AG09319 (cell line): ENCODE data around the gene BABAM1.
A peak's percentile ranks its signal among the peaks of the same experiment; 100 is the strongest.

ENCODE experiments used
- DNase-seq: peaks from one replicate; pipeline ENCODE4 v3.0.0-alpha.2; 2010; ENCODE audit warnings: low read depth; ENCODE audit errors: extremely low read depth
- CTCF ChIP-seq: IDR thresholded peaks from 2 replicates; pipeline ENCODE4 v1.5.1; 2011; ENCODE audit warnings: low read depth, mild to moderate bottlenecking, inconsistent platforms, low read length, moderate library complexity

Gene BABAM1

GRCh38 chr19:17305517-17306284 lies 38.5 kb downstream of the BABAM1 start, which contains the start of gene MRPL34:
TSS of gene MRPL34 (plus strand) at chr19:17305872. CDS start at chr19:17305893, 21 bp downstream.
- DNase-seq = peak; percentile 98
- TF ChIP-seq CTCF = peak; percentile 79

GRCh38 chr19:17306285-17306714 lies 39.1 kb downstream of the BABAM1 start:
- TF ChIP-seq CTCF = no peak
- DNase-seq = no peak

- no peak for TF ChIP-seq CTCF
These were observed 40.7 kb downstream of the BABAM1 start for GRCh38 chr19:17307876-17308377.

GRCh38 chr19:17309198-17309964 lies 42.1 kb downstream of the BABAM1 start, which contains the start of gene DDA1:
TSS of gene DDA1 (plus strand) at chr19:17309563. CDS start at chr19:17309655, 92 bp downstream.
- TF ChIP-seq CTCF = no peak
- peak; percentile 99 for DNase-seq

More at GRCh38 chr19:17307876-17308377, 40.7 kb downstream of the BABAM1 start:
- no peak for DNase-seq

- no peak for DNase-seq
- TF ChIP-seq CTCF = no peak
These were observed 42.8 kb downstream of the BABAM1 start for GRCh38 chr19:17309965-17310461.

GRCh38 chr19:17311455-17312188 lies 44.4 kb downstream of the BABAM1 start:
- TF ChIP-seq CTCF = no peak
- DNase-seq = no peak
